Measurements from ENCODE around the gene RPS6KA5. TPM values are rescaled to one million over a fixed set of nuclear protein-coding genes. Genes with fewer than 3 reads are reported as not detected.
"Not testable (repeated sequence)": the region's sequence is repeated elsewhere in the genome, so short reads cannot be mapped to it uniquely, and the experiment has no call there.

The RPS6KA5 gene
- total RNA-seq, 2 donors from 2014 or later, result 8.1 to 9.6 TPM

- intact Hi-C loops (cut with DNase I), result no loop called here
- no peak for DNase-seq
- no peak for ATAC-seq
These were observed 97.1 kb downstream of the RPS6KA5 start for GRCh38 chr14:90963343-90963742.

GRCh38 chr14:90962505-90963109 lies 97.8 kb downstream of the RPS6KA5 start:
- no peak for ATAC-seq
- intact Hi-C loops (cut with DNase I), result no loop called here
- DNase-seq, result no peak

- ATAC-seq (no peak), DNase-seq (no peak)
- intact Hi-C loops (cut with DNase I), result no loop called here
These were observed 99.6 kb downstream of the RPS6KA5 start for GRCh38 chr14:90960818-90961217.

- ATAC-seq, result no peak
- no peak for DNase-seq
- intact Hi-C loops (cut with DNase I), result no loop called here
These were observed 101.1 kb downstream of the RPS6KA5 start for GRCh38 chr14:90959344-90959743.

GRCh38 chr14:90956273-90956672 lies 104.2 kb downstream of the RPS6KA5 start:
- DNase-seq (no peak), ATAC-seq (no peak)
- intact Hi-C loops (cut with DNase I), result no loop called here

GRCh38 chr14:90953643-90954042 lies 106.8 kb downstream of the RPS6KA5 start:
- ATAC-seq; intact Hi-C loops (cut with DNase I); DNase-seq: not testable (repeated sequence)

- ATAC-seq (no peak), DNase-seq (no peak)
- intact Hi-C loops (cut with DNase I), result no loop called here
These were observed 117.1 kb downstream of the RPS6KA5 start for GRCh38 chr14:90943367-90943766.

- no peak for DNase-seq
- no peak for ATAC-seq
- intact Hi-C loops (cut with DNase I), result no loop called here
These were observed 117.9 kb downstream of the RPS6KA5 start for GRCh38 chr14:90942511-90942910.

- no peak for DNase-seq
- no peak for ATAC-seq
- intact Hi-C loops (cut with DNase I), result no loop called here
These were observed 118.7 kb downstream of the RPS6KA5 start for GRCh38 chr14:90941706-90942105.

- ATAC-seq (no peak), DNase-seq (no peak)
- intact Hi-C loops (cut with DNase I), result no loop called here
These were observed 120.0 kb downstream of the RPS6KA5 start for GRCh38 chr14:90940318-90940962.

- intact Hi-C loops (cut with DNase I); ATAC-seq; DNase-seq: not testable (repeated sequence)
These were observed 121.1 kb downstream of the RPS6KA5 start for GRCh38 chr14:90939252-90939795.

- no peak for DNase-seq
- no peak for ATAC-seq
- intact Hi-C loops (cut with DNase I), result no loop called here
These were observed 121.8 kb downstream of the RPS6KA5 start for GRCh38 chr14:90938615-90939014.

GRCh38 chr14:90936757-90937440 lies 123.5 kb downstream of the RPS6KA5 start:
- intact Hi-C loops (cut with DNase I), result no loop called here
- ATAC-seq, result no peak
- DNase-seq, result no peak

GRCh38 chr14:90924621-90925340 lies 135.7 kb downstream of the RPS6KA5 start:
- no peak for ATAC-seq
- intact Hi-C loops (cut with DNase I), result no loop called here
- DNase-seq, result no peak

GRCh38 chr14:90922141-90922540 lies 138.3 kb downstream of the RPS6KA5 start:
- no peak for ATAC-seq
- intact Hi-C loops (cut with DNase I), result no loop called here
- no peak for DNase-seq

- no peak for ATAC-seq
- intact Hi-C loops (cut with DNase I), result no loop called here
- DNase-seq, result no peak
These were observed 149.3 kb downstream of the RPS6KA5 start for GRCh38 chr14:90911121-90911520.

GRCh38 chr14:90907178-90907577 lies 153.3 kb downstream of the RPS6KA5 start:
- intact Hi-C loops (cut with DNase I), result loop anchor here in 1 of 2 donors (5.0 to 10.0 kb wide), 2 partner anchors 270 to 378 kb away; no protein-coding TSS in a partner anchor
- ATAC-seq, result no peak

GRCh38 chr14:90905531-90905930 lies 154.9 kb downstream of the RPS6KA5 start:
- intact Hi-C loops (cut with DNase I), result loop anchor here in 1 of 2 donors (5.0 to 10.0 kb wide), 2 partner anchors 272 to 379 kb away; no protein-coding TSS in a partner anchor
- ATAC-seq (no peak), DNase-seq (no peak)

More at GRCh38 chr14:90907178-90907577, 153.3 kb downstream of the RPS6KA5 start:
- DNase-seq, result no peak

GRCh38 chr14:90903101-90903500 lies 157.3 kb downstream of the RPS6KA5 start:
- DNase-seq, result peak; percentile 43
- peak; percentile 78 to 82 for ATAC-seq
- intact Hi-C loops (cut with DNase I), result loop anchor here (2.0 to 10.0 kb wide), 3 partner anchors 270 to 384 kb away; no protein-coding TSS in a partner anchor
